T-helper 1 cell treated with Interleukin-12 subunit alpha and Interleukin-12 subunit beta and Interleukin-4 antibody, amounts not matched to agents 30 μg/mL and 1 μg/mL, for 36 hours (primary cell): ENCODE results near the gene RCAN1.
"Not testable (repeated sequence)": the region's sequence is repeated elsewhere in the genome, so short reads cannot be mapped to it uniquely, and the experiment has no call there.

Experiments
- H3K27ac Mint-ChIP-seq: one replicate; pipeline ENCODE4 v1.8.0; 2021; ENCODE audit warnings: mild to moderate bottlenecking, mixed read lengths
- H3K27me3 Mint-ChIP-seq: one replicate; pipeline ENCODE4 v1.8.0; 2021; ENCODE audit warnings: low read depth, mixed read lengths
- H3K36me3 Mint-ChIP-seq: one replicate; pipeline ENCODE4 v1.8.0; 2021; ENCODE audit warnings: low read depth, mixed read lengths
- H3K4me1 Mint-ChIP-seq: one replicate; pipeline ENCODE4 v1.8.0; 2021; ENCODE audit warnings: low read depth, mixed read lengths
- H3K4me3 Mint-ChIP-seq: one replicate; pipeline ENCODE4 v1.8.0; 2021; ENCODE audit warnings: mild to moderate bottlenecking, moderate library complexity, mixed read lengths
- H3K9me3 Mint-ChIP-seq: one replicate; pipeline ENCODE4 v1.8.0; 2021; ENCODE audit warnings: mixed read lengths

RCAN1 gene

GRCh38 chr21:34500191-34500590, 114.7 kb downstream of the RCAN1 start:
- Mint-ChIP-seq H3K9me3 (peaks cover 24% of the 10 kb centered on the region), H3K27me3 (peaks cover 14% of the 10 kb centered on the region), H3K4me1 (no peaks in the 10 kb centered on the region), H3K4me3 (no peak overlapping the region), H3K36me3 (no peaks in the 10 kb centered on the region), H3K27ac (no peak overlapping the region)

GRCh38 chr21:34499116-34499515, 115.8 kb downstream of the RCAN1 start:
- Mint-ChIP-seq H3K4me1 (no peaks in the 10 kb centered on the region), H3K27ac (no peak overlapping the region), H3K36me3 (no peaks in the 10 kb centered on the region), H3K9me3 (peaks cover 24% of the 10 kb centered on the region), H3K4me3 (no peak overlapping the region), H3K27me3 (peaks cover 14% of the 10 kb centered on the region)

- peaks cover 14% of the 10 kb centered on the region for H3K27me3 Mint-ChIP-seq
- no peaks in the 10 kb centered on the region for H3K36me3 Mint-ChIP-seq
- H3K4me1 Mint-ChIP-seq: no peaks in the 10 kb centered on the region
- H3K4me3 Mint-ChIP-seq: no peak overlapping the region
- no peak overlapping the region for H3K27ac Mint-ChIP-seq
- peaks cover 24% of the 10 kb centered on the region for H3K9me3 Mint-ChIP-seq
These were observed 116.3 kb downstream of the RCAN1 start for GRCh38 chr21:34498623-34499022.

GRCh38 chr21:34483854-34484253, 131.1 kb downstream of the RCAN1 start:
- H3K4me1 Mint-ChIP-seq, H3K27ac Mint-ChIP-seq, H3K27me3 Mint-ChIP-seq, H3K9me3 Mint-ChIP-seq, H3K4me3 Mint-ChIP-seq, H3K36me3 Mint-ChIP-seq: not testable (repeated sequence)

GRCh38 chr21:34483435-34483834, 131.5 kb downstream of the RCAN1 start:
- H3K27ac Mint-ChIP-seq, H3K9me3 Mint-ChIP-seq, H3K36me3 Mint-ChIP-seq, H3K27me3 Mint-ChIP-seq, H3K4me3 Mint-ChIP-seq, H3K4me1 Mint-ChIP-seq: not testable (repeated sequence)

GRCh38 chr21:34467333-34467732, 147.6 kb downstream of the RCAN1 start:
- H3K27ac Mint-ChIP-seq, H3K27me3 Mint-ChIP-seq, H3K9me3 Mint-ChIP-seq, H3K4me1 Mint-ChIP-seq, H3K36me3 Mint-ChIP-seq, H3K4me3 Mint-ChIP-seq: not testable (repeated sequence)
